Breast epithelium (tissue), 3 donors: ENCODE data around the gene FAM180A.

Experiments
- CTCF ChIP-seq, 3 donors: fragments of 450-650 bp; IDR thresholded peaks; one replicate each; pipeline ENCODE4 v1.5.1; 2016 to 2017; ENCODE audit warnings: antibody characterized with exemption in 3 of 3, mild to moderate bottlenecking in 3 of 3, moderate library complexity in 3 of 3
- POLR2A ChIP-seq: fragments of 450-650 bp; IDR thresholded peaks from one replicate; pipeline ENCODE4 v1.6.1; 2016; ENCODE audit warnings: antibody characterized with exemption, mild to moderate bottlenecking, moderate library complexity

- TF ChIP-seq CTCF (IDR thresholded peaks at IDR 0.05) (no peak), POLR2A (no peak)
These were observed 25.7 kb upstream of the FAM180A start for GRCh38 chr7:135774284-135774683.
